H54 (cell line): ENCODE measurements around the gene FLT4.

Source experiments
- DNase-seq: peaks from one replicate; pipeline ENCODE4 v3.0.0; 2011; ENCODE audit warnings: low spot score, mixed read lengths; ENCODE audit not compliant: insufficient read length
- FAIRE-seq: peaks from 3 replicates; lab custom pipeline; 2011; peaks lifted over from hg19 to GRCh38; lab: Jason Lieb, UNC
- POLR2A ChIP-seq: IDR thresholded peaks from 2 replicates; pipeline ENCODE4 v1.6.1; 2011; ENCODE audit warnings: low read depth, mild to moderate bottlenecking, low read length

Gene FLT4

DNA sequence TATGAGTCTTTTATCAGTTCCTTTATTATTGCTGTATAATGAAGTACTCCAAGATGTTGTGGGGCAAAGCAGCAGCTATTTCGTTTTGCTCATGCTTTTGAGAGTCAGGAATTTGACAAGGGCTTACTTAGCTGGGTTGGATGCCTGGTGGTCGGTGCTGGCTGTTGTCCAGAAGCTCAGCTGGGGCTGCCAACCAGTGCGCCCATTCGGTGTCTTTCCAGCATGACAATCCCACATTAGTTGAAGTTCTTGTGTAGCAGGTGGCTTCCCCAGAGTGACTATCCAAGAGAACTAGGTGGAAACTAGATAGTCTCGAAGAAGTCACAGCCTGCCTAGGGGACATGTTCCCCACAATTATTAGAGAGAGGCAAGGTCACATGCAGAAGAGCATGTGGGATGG lies 3.4 kb upstream of the FLT4 start:
- no peak for TF ChIP-seq POLR2A
- FAIRE-seq = no peak
- no peak for DNase-seq

DNA sequence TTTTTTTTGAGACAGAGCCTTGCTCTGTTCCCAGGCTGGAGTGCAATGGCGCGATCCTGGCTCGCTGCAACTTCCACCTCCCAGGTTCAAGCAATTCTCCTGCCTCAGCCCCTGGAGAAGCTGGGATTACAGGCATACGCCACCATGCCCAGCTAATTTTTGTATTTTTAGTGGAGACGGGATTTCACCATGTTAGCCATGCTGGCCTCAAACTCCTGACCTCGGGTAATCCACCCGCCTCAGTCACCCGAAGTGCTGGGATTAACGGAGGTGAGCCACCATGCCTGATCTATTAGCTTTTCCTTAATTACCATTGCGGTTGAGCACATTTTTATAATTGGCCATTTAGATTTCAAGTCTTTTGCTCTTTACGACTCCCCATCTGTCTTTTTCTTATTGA lies 2.9 kb upstream of the FLT4 start:
- DNase-seq (no peak), FAIRE-seq (no peak)
- no peak for TF ChIP-seq POLR2A

- FAIRE-seq = no peak
- TF ChIP-seq POLR2A = no peak
- no peak for DNase-seq
Measured at GRCh38 chr5:180648658-180649296, 623 bp downstream of the FLT4 start.

DNA sequence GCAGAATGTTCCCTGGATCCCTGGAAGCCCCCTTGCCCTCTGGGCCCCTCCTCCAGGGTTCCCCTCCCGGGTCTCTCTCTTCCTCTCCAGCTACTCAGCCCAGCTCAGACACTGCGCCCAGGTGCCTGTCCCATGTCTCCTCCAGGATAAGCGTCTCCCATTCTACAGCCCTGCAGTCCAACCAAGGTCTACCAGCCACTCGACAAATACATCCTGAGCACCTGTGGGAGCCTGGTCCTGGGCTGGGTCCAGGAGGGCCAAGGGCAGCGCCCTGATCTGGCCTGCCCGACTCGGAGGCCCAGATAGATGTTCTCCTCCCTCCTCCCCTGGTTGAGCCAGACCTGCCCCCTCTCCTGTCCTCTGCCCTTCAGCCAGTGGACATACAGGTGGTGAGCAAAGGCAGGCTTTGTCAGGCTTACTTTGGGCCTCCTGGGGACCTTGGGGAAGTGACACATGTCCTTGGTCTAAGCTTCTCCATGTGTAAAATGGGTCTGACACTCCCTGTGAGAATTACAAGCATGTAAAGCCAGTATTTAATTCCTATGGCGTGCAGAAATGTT lies 1.4 kb downstream of the FLT4 start:
- no peak for TF ChIP-seq POLR2A
- FAIRE-seq (no peak), DNase-seq (no peak)

DNA sequence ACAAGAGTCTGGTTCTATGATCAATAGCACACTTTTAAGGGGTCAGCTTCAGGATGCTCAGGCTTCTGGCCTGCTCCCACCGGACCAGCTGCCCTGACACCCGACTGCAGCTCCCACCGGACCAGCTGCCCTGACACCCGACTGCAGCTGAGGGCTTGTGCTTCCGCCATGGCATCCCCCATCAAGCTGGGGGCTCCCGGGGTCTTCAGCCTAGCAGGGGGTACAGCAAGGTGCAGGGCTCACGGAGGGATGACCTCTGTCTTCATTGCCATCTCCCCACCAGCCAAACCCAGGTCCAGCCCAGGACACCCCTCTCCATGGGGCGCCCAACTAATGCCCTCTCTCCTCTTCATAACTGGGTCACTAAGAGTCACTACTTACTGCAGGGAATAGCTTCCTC lies 1.9 kb downstream of the FLT4 start:
- DNase-seq (no peak), FAIRE-seq (no peak)
- TF ChIP-seq POLR2A = no peak

- DNase-seq (no peak), FAIRE-seq (no peak)
Measured at GRCh38 chr5:180646963-180647305, 2.5 kb downstream of the FLT4 start.

DNA sequence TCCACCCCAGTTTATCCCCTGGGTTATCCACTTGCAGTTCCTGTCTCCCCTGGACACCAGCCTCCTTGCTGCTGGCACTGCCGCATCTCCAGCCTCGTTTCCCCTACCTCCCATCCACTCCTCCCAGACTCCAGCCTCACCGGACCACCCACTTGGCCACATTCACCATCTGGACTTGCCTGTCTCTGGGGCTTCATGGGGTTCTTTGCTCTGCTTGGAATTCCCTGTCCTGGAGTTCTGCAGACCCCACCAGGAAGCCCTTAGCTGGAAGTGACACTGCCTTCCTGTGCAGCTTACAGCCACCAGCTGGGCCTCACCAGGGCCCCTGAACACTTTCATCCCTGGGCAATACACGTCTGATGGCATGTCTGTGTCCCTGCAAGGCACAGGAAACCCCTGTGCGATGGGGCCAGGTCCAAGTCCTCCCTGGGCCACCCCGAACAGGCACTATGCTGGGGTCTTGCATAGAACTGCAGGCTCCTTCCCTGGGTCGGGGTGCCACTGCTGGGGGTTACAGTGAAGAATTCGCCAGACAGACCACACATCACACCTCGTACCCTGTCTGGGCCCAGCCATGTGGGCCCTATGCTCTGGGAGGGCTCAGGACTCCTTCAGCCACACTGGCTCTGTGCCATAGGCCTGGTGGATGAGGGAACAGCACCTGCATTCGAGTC lies 3.0 kb downstream of the FLT4 start:
- DNase-seq = no peak
- no peak for TF ChIP-seq POLR2A
- no peak for FAIRE-seq

More at GRCh38 chr5:180646963-180647305, 2.5 kb downstream of the FLT4 start:
- TF ChIP-seq POLR2A = no peak

GRCh38 chr5:180645274-180646204 lies 3.9 kb downstream of the FLT4 start:
- no peak for FAIRE-seq

GRCh38 chr5:180644825-180645273 lies 4.6 kb downstream of the FLT4 start:
- DNase-seq (no peak), FAIRE-seq (no peak)
- TF ChIP-seq POLR2A = no peak

More at GRCh38 chr5:180645274-180646204, 3.9 kb downstream of the FLT4 start:
- DNase-seq = no peak
- TF ChIP-seq POLR2A = no peak

GRCh38 chr5:180644129-180644824 lies 5.1 kb downstream of the FLT4 start:
- FAIRE-seq = no peak
- TF ChIP-seq POLR2A = no peak

DNA sequence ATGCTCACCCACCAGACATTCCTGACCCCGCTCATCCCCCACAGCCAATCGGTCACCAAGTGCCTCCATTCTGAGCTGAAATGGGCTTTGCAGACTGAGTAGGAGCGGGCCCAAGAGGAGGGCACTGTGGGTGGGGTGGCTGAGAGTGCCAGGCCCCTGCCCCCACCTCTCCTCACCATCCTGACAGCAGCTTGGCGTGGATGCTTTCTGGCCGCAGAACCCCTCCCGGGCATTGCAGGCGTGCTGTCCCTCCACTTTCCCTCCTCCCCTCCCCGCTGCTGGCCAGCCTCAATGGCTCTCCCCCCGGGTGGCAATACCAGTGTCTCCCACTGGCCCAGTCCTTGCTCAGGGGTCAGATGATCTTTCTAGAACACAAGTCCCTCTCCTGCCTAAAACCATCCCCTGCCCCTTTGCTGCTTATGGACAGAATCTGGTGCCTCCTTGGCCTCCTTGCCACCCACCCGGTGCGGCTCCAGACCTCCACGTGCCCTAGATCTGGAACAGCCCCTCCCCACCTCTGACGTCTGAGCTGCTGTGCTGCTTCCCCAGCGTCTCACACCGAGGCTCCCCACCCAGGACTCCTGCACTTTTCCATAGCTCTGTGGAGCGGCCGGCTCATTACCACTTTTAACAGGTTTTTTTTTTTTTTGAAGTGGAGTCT lies 6.1 kb downstream of the FLT4 start:
- no peak for TF ChIP-seq POLR2A
- DNase-seq (no peak), FAIRE-seq (no peak)

More at GRCh38 chr5:180644129-180644824, 5.1 kb downstream of the FLT4 start:
- DNase-seq = no peak

DNA sequence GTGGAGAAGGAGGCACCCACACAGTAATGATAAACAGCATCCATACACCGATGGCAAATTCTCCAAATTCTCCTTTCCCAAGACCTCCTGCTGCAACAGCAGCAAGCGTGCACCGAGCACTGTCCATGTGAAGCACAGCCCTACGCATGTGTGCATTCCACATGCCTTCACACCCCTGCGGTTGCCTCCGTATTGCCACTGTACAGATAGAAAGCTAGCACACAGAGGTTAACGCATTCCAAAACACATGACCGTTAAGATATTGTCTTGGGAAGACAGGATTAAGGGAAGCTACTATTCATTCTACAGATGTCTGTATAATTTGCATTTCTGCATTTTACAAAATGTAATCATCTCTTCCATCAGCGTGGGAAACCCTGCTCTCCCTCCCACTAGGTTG lies 6.6 kb downstream of the FLT4 start:
- TF ChIP-seq POLR2A = no peak
- FAIRE-seq = no peak
- no peak for DNase-seq
